ENCODE measurements around the gene MNAT1.

MNAT1 gene

DNA sequence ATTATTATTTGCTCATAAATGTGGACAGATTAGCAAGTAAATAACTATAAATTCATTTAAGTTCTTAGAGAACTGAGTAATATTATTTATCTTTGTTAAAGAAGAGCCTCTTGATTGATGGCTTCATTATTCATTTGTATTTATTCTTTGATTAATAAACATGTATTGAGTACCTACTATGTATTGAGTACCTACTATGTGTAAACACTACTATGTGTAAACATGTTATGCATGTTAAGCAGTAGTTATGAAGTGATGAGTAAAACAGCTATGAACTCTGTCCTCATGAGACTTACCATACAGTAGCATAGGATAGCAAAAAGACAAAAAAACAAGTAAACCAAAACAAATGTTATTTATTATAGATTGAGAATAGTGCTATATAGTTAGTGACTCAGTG, 61.9 kb downstream of the MNAT1 start:
- TF ChIP-seq FOXM1 (IDR thresholded peaks at IDR 0.05; ENCODE audit: borderline replicate concordance, low read depth) (no peak), ZBTB7A (IDR thresholded peaks at IDR 0.05; ENCODE audit: low read depth) (no peak), TEAD4 (IDR thresholded peaks at IDR 0.05) (no peak), YY1 (IDR thresholded peaks at IDR 0.05; ENCODE audit: low read depth) (no peak), CREB1 (IDR thresholded peaks at IDR 0.05; ENCODE audit: low read depth) (no peak), TCF12 (IDR thresholded peaks at IDR 0.05; ENCODE audit: low read depth) (no peak), EGR1 (IDR thresholded peaks at IDR 0.05) (no peak), RAD21 (IDR thresholded peaks at IDR 0.05; ENCODE audit: low read depth) (no peak)
- TF ChIP-seq, protein P1, sequence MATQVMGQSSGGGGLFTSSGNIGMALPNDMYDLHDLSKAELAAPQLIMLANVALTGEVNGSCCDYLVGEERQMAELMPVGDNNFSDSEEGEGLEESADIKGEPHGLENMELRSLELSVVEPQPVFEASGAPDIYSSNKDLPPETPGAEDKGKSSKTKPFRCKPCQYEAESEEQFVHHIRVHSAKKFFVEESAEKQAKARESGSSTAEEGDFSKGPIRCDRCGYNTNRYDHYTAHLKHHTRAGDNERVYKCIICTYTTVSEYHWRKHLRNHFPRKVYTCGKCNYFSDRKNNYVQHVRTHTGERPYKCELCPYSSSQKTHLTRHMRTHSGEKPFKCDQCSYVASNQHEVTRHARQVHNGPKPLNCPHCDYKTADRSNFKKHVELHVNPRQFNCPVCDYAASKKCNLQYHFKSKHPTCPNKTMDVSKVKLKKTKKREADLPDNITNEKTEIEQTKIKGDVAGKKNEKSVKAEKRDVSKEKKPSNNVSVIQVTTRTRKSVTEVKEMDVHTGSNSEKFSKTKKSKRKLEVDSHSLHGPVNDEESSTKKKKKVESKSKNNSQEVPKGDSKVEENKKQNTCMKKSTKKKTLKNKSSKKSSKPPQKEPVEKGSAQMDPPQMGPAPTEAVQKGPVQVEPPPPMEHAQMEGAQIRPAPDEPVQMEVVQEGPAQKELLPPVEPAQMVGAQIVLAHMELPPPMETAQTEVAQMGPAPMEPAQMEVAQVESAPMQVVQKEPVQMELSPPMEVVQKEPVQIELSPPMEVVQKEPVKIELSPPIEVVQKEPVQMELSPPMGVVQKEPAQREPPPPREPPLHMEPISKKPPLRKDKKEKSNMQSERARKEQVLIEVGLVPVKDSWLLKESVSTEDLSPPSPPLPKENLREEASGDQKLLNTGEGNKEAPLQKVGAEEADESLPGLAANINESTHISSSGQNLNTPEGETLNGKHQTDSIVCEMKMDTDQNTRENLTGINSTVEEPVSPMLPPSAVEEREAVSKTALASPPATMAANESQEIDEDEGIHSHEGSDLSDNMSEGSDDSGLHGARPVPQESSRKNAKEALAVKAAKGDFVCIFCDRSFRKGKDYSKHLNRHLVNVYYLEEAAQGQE (IDR thresholded peaks at IDR 0.05; ENCODE audit: low read depth), result no peak

- TF ChIP-seq ZBTB7A (IDR thresholded peaks at IDR 0.05; ENCODE audit: low read depth) (no peak), YY1 (IDR thresholded peaks at IDR 0.05; ENCODE audit: low read depth) (no peak), CEBPB (IDR thresholded peaks at IDR 0.05) (no peak), MAX (IDR thresholded peaks at IDR 0.05) (no peak), EGR1 (IDR thresholded peaks at IDR 0.05) (no peak), TAF1 (IDR thresholded peaks at IDR 0.05; ENCODE audit: low read depth) (no peak), CREB1 (IDR thresholded peaks at IDR 0.05; ENCODE audit: low read depth) (no peak), FOXM1 (IDR thresholded peaks at IDR 0.05; ENCODE audit: borderline replicate concordance, low read depth) (no peak), RAD21 (IDR thresholded peaks at IDR 0.05; ENCODE audit: low read depth) (no peak), EP300 (IDR thresholded peaks at IDR 0.05; ENCODE audit: borderline replicate concordance) (no peak), TEAD4 (IDR thresholded peaks at IDR 0.05) (no peak), NFIC (IDR thresholded peaks at IDR 0.05) (no peak), TCF12 (IDR thresholded peaks at IDR 0.05; ENCODE audit: low read depth) (no peak)
- TF ChIP-seq, protein P1 (IDR thresholded peaks at IDR 0.05; ENCODE audit: low read depth), result no peak
- TF ChIP-seq, protein P2, sequence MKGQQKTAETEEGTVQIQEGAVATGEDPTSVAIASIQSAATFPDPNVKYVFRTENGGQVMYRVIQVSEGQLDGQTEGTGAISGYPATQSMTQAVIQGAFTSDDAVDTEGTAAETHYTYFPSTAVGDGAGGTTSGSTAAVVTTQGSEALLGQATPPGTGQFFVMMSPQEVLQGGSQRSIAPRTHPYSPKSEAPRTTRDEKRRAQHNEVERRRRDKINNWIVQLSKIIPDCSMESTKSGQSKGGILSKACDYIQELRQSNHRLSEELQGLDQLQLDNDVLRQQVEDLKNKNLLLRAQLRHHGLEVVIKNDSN (IDR thresholded peaks at IDR 0.05), result no peak
Measured at GRCh38 chr14:60800409-60800808, 65.8 kb downstream of the MNAT1 start.

DNA sequence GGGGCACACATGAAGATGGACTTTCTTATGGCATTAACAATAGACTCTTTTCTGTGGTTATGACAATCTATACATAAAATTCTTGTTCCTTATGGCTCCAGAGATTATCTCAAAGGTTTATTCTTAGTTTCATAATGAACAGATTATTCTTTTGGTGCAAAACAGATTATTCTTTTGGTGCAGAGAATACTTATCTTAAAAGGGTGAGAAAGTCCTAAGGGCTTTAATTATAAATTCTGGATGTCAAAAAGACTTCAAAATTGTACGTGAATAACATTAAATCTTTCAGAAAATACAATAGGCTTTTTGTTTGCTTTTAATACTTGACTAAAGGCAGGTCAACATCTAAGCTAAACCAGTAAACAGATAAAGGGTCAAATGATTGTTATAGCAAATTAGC, 69.3 kb downstream of the MNAT1 start:
- TF ChIP-seq TEAD4 (IDR thresholded peaks at IDR 0.05), result no peak
- no peak for TF ChIP-seq CEBPB (IDR thresholded peaks at IDR 0.05)
- TF ChIP-seq TCF12 (IDR thresholded peaks at IDR 0.05; ENCODE audit: low read depth), result no peak
- TF ChIP-seq RAD21 (IDR thresholded peaks at IDR 0.05; ENCODE audit: low read depth), result no peak
- TF ChIP-seq, protein P1 (IDR thresholded peaks at IDR 0.05; ENCODE audit: low read depth), result no peak
- no peak for TF ChIP-seq ZBTB7A (IDR thresholded peaks at IDR 0.05; ENCODE audit: low read depth)
- no peak for TF ChIP-seq CREB1 (IDR thresholded peaks at IDR 0.05; ENCODE audit: low read depth)
- no peak for TF ChIP-seq EGR1 (IDR thresholded peaks at IDR 0.05)
- TF ChIP-seq YY1 (IDR thresholded peaks at IDR 0.05; ENCODE audit: low read depth), result no peak
- no peak for TF ChIP-seq TAF1 (IDR thresholded peaks at IDR 0.05; ENCODE audit: low read depth)
- no peak for TF ChIP-seq EP300 (IDR thresholded peaks at IDR 0.05; ENCODE audit: borderline replicate concordance)
- no peak for TF ChIP-seq NFIC (IDR thresholded peaks at IDR 0.05)
- no peak for TF ChIP-seq MAX (IDR thresholded peaks at IDR 0.05)

- no peak for TF ChIP-seq ZBTB7A (IDR thresholded peaks at IDR 0.05; ENCODE audit: low read depth)
- TF ChIP-seq, protein P2 (IDR thresholded peaks at IDR 0.05), result no peak
- TF ChIP-seq, protein P1 (IDR thresholded peaks at IDR 0.05; ENCODE audit: low read depth), result no peak
- TF ChIP-seq CREB1 (IDR thresholded peaks at IDR 0.05; ENCODE audit: low read depth), result no peak
- TF ChIP-seq CEBPB (IDR thresholded peaks at IDR 0.05), result no peak
- no peak for TF ChIP-seq YY1 (IDR thresholded peaks at IDR 0.05; ENCODE audit: low read depth)
- no peak for TF ChIP-seq MAX (IDR thresholded peaks at IDR 0.05)
- TF ChIP-seq TAF1 (IDR thresholded peaks at IDR 0.05; ENCODE audit: low read depth), result no peak
- no peak for TF ChIP-seq NFIC (IDR thresholded peaks at IDR 0.05)
- TF ChIP-seq RAD21 (IDR thresholded peaks at IDR 0.05; ENCODE audit: low read depth), result no peak
- no peak for TF ChIP-seq FOXM1 (IDR thresholded peaks at IDR 0.05; ENCODE audit: borderline replicate concordance, low read depth)
- TF ChIP-seq EP300 (IDR thresholded peaks at IDR 0.05; ENCODE audit: borderline replicate concordance), result no peak
Measured at GRCh38 chr14:60805841-60806430, 71.4 kb downstream of the MNAT1 start.
